Psoas muscle (tissue), 8 donors: ENCODE measurements around the gene S100P. TPM values are rescaled to one million over a fixed set of nuclear protein-coding genes. Genes with fewer than 3 reads are reported as not detected.

Experiments used
- ATAC-seq, 4 donors: fragments of 200-7000 bp; cut with Tn5 transposase; one replicate each; pipeline ENCODE4 v1.9.1; 2020; ENCODE audit warnings: moderate library complexity in 3 of 4, mild to moderate bottlenecking in 2 of 4
- DNase-seq, 2 donors: peaks; one replicate each; pipeline ENCODE4 v3.0.0-alpha.2; 2020
- H3K27ac ChIP-seq: fragments of 200-600 bp; one replicate; pipeline ENCODE4 v1.8.0; 2022
- H3K27me3 ChIP-seq, 3 donors: fragments of 200-600 bp in 1 of 3; one replicate each; pipeline versions ENCODE4 v1.6.1 to v1.8.0; 2013 to 2022; ENCODE audit warnings: low read length in 2 of 3, mild to moderate bottlenecking in 2 of 3, moderate library complexity in 1 of 3; ENCODE audit not compliant: insufficient read depth in 3 of 3
- H3K36me3 ChIP-seq, 2 donors: fragments of 200-600 bp in 1 of 2; one replicate each; pipeline versions ENCODE4 v1.6.1 to v1.8.0; 2013 to 2022; ENCODE audit warnings: low read depth in 1 of 2, mild to moderate bottlenecking in 1 of 2, moderate library complexity in 1 of 2; ENCODE audit not compliant: insufficient read depth in 1 of 2
- H3K4me1 ChIP-seq: fragments of 200-600 bp; one replicate; pipeline ENCODE4 v1.8.0; 2022
- H3K4me3 ChIP-seq: fragments of 200-600 bp; one replicate; pipeline ENCODE4 v1.8.0; 2022; ENCODE audit warnings: mild to moderate bottlenecking
- H3K9me3 ChIP-seq: fragments of 200-600 bp; one replicate; pipeline ENCODE4 v1.8.0; 2022
- CTCF ChIP-seq: fragments of 200-600 bp; IDR thresholded peaks from one replicate; pipeline ENCODE4 v1.8.0; 2022; ENCODE audit warnings: antibody characterized with exemption
- WGBS, 3 donors: extraction: QIAGEN DNeasy Blood & Tissue Kit; methylation state at CpG; one replicate each; pipeline versions ENCODE4 v1.1.6 to v1.1.7; 2013; 5-methylcytosine and 5-hydroxymethylcytosine counted together
- intact Hi-C, 2 donors: fragments of 100-400 bp; cut with DNase I; formaldehyde crosslinking; loops; one replicate each; pipeline versions ENCODE4 v1.11.0 to v1.14.2; 2022
- polyA plus RNA-seq, 3 donors: library from polyadenylated mRNA; stranded (reverse); fragments of 200-250 nt; gene quantifications; one replicate each; pipeline ENCODE4 v1.2.3, GENCODE V29; 2013
- total RNA-seq, 4 donors: library from RNA; stranded (reverse); fragmentation: NEBNext Ultra II Directional in 2 of 4; extraction: Animal tissue kit (Norgen Biotek cat#: 25700) in 2 of 4; gene quantifications; one replicate each; pipeline versions ENCODE4 v1.2.1 to v1.2.4, GENCODE V29; 2021 to 2023
- donor health status: healthy with polysubstance abuse.
- donor health status: DM: no; HTN: no; CAD: no; lungs with moderate emphysema.
- donor health status: Bipolar disorder and iron deficiency.
- donor health status: healthy.
- donor health status: DM: yes; HTN: yes; CAD: no.
- donor health status: DM: no; HTN: no; CAD: no.
- donor health status: DM: no; HTN: no; CAD: no.
- donor health status: DM: yes; HTN: yes; CAD: no.

Gene S100P
- total and polyA plus RNA-seq, 7 donors: 0.34 to 1.5 (median 0.36) TPM; not detected in 1

- no peak for TF ChIP-seq CTCF
- H3K36me3 ChIP-seq: no peaks in the 10 kb centered on the region
- intact Hi-C loops: no loop called here
- peaks cover 5% of the 10 kb centered on the region for H3K4me1 ChIP-seq
- ATAC-seq (no peak), DNase-seq (no peak)
- H3K27me3 ChIP-seq: peaks cover 0 to 7% (median 1%) of the 10 kb centered on the region in 3 donors
- no peak overlapping the region for H3K4me3 ChIP-seq
- no peak overlapping the region for H3K27ac ChIP-seq
- 94 to 98% (median 95%) methylated on average over 3 of the region's 3 CpGs for WGBS, 3 donors
- no peaks in the 10 kb centered on the region for H3K9me3 ChIP-seq
These were observed 31.1 kb upstream of the S100P start for GRCh38 chr4:6662591-6662990.

- peak overlapping the region; percentile 69 for H3K4me3 ChIP-seq
- H3K4me1 ChIP-seq: peaks cover 5% of the 10 kb centered on the region
- no peak for DNase-seq
- no peak overlapping the region for H3K27ac ChIP-seq
- no peaks in the 10 kb centered on the region for H3K9me3 ChIP-seq
- 4 to 8% (median 7%) methylated on average over 52 to 55 of the region's 55 CpGs for WGBS, 3 donors
- H3K27me3 ChIP-seq: peaks cover 0 to 7% (median 1%) of the 10 kb centered on the region in 3 donors
- ATAC-seq: peak; percentile 48 to 67 (median 66)
- TF ChIP-seq CTCF: no peak
- peaks cover 0 to 7% of the 10 kb centered on the region in 2 donors for H3K36me3 ChIP-seq
- intact Hi-C loops: no loop called here
These were observed 29.9 kb upstream of the S100P start for GRCh38 chr4:6663596-6664393.

- 92 to 95% (median 95%) methylated on average over 9 of the region's 9 CpGs for WGBS, 3 donors
- no peaks in the 10 kb centered on the region for H3K9me3 ChIP-seq
- intact Hi-C loops: no loop called here
- no peak overlapping the region for H3K4me3 ChIP-seq
- H3K36me3 ChIP-seq: peaks cover 0 to 8% of the 10 kb centered on the region in 2 donors
- no peak for TF ChIP-seq CTCF
- peaks cover 5% of the 10 kb centered on the region for H3K4me1 ChIP-seq
- H3K27ac ChIP-seq: no peak overlapping the region
- DNase-seq (no peak), ATAC-seq (peak in 1 of 4 donors; percentile 17)
- H3K27me3 ChIP-seq: peaks cover 0 to 7% (median 1%) of the 10 kb centered on the region in 3 donors
These were observed 28.4 kb upstream of the S100P start for GRCh38 chr4:6665320-6665654.

- ATAC-seq (no peak), DNase-seq (no peak)
- H3K4me1 ChIP-seq: peaks cover 5% of the 10 kb centered on the region
- H3K27ac ChIP-seq: no peak overlapping the region
- peaks cover 0 to 7% (median 1%) of the 10 kb centered on the region in 3 donors for H3K27me3 ChIP-seq
- no peak for TF ChIP-seq CTCF
- intact Hi-C loops: no loop called here
- H3K4me3 ChIP-seq: no peak overlapping the region
- H3K9me3 ChIP-seq: no peaks in the 10 kb centered on the region
- WGBS, 3 donors: 85 to 91% (median 87%) methylated on average over 11 of the region's 11 CpGs
- peaks cover 0 to 8% of the 10 kb centered on the region in 2 donors for H3K36me3 ChIP-seq
These were observed 25.3 kb upstream of the S100P start for GRCh38 chr4:6668391-6668790.
